ENCODE results near the gene VSNL1. TPM values are rescaled to one million over a fixed set of nuclear protein-coding genes. Genes with fewer than 3 reads are reported as not detected.

The VSNL1 gene
- total RNA-seq, 1 donor from 2014 or later = not detected

DNA sequence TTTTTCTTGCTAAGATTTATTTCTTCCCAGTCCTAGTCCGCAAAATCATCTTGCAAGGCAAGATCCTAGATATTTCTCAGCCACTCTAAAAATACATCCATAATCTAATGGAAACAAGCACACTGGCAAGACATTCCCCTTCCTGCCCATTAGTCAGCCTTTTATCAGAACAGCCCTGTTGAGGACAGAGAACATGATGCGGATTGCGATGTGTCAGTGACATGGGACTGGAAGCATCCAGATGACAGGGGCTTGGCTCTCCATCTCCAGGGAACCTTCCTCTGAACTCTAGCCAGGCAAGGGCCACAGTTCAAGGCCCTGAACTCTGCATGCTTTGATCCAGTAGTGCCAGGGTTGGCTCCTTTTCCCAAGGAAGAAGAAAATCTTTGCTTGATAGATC is 70.0 kb downstream of the VSNL1 start:
- DNase-seq (ENCODE audit: low read depth in 2 of 2) = no peak

DNA sequence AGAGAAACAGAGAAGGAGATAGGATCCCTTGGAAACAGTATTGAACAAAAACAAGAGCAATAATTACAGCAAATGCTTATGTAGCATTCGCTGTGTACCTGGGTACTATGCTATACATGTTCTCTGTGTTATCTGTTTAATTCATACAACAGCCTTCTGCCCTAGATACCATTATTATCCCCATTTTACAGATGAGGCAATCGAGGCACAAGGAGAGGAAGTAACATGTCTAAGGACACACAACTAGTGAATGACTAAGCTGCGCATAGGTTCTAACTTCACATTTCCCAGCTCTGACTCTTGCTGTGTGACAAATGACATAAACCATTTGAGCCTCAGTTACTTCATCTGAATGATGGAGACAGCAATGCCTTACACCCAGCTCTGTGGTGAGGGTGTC is 70.5 kb downstream of the VSNL1 start:
- DNase-seq (ENCODE audit: low read depth in 2 of 2) = no peak

DNA sequence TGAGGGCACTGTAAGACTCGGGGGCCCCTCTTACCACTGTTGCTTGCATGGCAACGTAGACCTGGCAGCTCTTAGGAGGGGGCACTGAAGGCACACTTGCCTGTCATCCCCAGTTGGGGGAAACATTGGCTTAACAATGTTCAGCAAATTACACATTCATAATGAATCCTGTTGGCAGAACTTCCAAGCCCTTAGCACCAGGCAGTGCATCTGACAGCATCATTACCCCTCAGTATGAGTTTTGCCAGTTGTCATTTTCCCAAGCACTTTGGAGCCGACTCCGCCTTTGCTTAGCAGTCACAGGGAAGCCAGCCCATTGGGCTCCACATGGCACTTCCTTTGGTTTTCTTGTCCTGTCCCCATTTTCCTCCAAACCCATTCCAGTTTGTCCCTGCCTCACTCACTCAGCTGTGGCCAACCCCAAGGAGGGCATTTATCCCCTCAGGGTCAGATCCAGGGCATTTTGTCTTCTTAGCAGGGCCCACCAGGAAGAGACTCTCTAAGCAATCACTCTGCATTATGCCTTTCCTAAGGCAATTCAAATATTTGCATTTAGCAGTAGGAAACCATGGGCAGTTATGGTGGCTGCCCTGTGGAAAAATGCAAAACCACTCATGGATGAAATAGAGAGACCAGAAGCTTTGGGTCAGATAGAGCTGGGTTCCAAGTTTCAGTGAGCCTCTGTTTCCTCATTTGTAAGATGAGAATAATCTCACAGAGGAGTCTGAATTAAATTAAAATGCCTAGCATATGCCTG is 73.9 kb downstream of the VSNL1 start:
- DNase-seq (ENCODE audit: low read depth in 2 of 2) = no peak

DNA sequence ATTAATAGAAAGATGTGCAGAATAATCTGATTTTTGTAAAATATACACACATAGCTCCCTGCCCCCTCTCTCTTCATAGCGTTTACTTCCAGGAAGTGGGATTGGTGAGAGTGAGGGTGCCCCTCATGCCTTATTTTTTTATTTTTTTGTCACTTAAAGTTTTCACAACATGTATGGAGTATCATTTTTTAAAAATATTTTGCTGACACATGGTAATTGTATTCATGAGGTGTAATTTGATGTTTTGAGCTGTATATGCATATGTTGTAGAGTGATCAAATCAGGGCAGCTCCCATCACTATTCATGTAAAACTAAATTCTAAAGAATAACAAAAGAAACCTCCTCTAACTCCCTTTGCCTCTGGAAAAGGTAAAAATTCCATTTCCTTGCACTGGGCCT is 74.7 kb downstream of the VSNL1 start:
- no peak for DNase-seq (ENCODE audit: low read depth in 2 of 2)

DNA sequence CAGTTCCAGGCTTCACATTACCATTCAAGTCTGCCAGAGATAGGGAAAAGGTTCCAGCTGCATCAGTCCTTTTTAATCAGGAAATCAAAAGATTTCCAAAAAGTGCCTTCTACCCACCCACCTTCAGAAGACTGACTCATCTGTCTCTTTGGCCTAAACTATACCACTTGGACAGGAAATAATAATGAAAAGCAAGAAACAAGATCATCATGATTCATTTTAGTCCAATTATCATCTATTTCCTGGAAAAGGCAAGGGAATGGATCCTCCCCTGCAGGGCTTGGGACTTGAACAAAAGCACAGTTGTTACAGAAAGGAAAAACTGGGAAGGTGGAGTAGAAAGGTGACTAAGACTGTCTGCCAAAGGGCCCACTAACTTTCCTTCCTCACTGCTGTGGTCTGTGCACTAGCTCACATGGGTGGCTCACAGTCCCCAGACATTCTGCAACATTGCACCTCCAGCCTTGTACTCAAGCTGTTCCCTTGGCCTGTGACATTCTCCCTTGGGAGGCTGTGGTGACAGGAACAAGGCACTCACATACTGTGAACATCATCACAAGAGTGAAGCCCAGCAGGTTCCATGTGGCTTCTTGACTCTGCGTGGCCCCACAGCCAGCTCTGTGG is 75.3 kb downstream of the VSNL1 start:
- DNase-seq (ENCODE audit: low read depth in 2 of 2) = peak in 1 of 2 donors; percentile 8

DNA sequence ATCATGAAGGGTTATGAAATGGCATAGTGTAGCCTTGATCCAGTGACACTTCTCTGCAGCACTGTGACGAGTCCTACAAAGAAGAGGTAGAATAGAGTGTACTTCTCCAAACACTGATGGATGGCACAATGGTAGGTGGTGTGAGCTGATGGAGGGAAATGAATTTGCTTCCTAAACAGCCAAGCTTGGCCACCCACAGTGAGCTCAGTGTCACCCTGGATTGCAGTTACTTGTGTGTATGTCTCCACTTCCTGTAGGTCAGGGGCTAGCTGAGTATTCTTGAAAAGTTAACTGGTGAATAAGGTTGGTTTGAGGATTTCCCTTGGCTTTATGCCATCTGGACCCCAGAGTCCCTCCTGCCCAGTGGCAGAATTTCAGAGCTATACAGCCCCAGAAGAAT is 75.9 kb downstream of the VSNL1 start:
- DNase-seq (ENCODE audit: low read depth in 2 of 2) = no peak

GRCh38 chr2:17617516-17617915 is 77.0 kb downstream of the VSNL1 start:
- DNase-seq (ENCODE audit: low read depth in 2 of 2) = no peak

- no peak for DNase-seq (ENCODE audit: low read depth in 2 of 2)
Measured at GRCh38 chr2:17617955-17618354, 77.5 kb downstream of the VSNL1 start.

GRCh38 chr2:17620280-17620679 is 79.8 kb downstream of the VSNL1 start:
- no peak for DNase-seq (ENCODE audit: low read depth in 2 of 2)

DNA sequence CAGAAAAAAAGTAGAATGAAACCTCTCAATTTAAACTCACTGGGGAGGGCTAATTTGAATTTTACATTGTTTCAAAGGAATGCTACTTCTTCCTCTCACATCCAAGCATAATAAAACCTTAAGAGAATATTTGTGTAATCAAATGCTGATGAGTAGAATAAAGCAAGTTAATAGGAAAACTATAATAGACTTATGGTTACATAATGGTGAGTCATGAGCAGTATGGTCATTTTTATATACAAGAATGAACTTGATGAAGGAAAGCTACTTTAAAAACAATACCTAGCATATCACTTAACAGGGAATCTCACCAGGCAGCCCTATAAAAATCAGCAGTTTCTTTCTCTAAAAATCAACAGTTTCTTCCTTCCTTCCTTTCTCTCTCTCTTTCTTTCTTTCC is 80.3 kb downstream of the VSNL1 start:
- DNase-seq (ENCODE audit: low read depth in 2 of 2) = peak in 1 of 2 donors; percentile 12

DNA sequence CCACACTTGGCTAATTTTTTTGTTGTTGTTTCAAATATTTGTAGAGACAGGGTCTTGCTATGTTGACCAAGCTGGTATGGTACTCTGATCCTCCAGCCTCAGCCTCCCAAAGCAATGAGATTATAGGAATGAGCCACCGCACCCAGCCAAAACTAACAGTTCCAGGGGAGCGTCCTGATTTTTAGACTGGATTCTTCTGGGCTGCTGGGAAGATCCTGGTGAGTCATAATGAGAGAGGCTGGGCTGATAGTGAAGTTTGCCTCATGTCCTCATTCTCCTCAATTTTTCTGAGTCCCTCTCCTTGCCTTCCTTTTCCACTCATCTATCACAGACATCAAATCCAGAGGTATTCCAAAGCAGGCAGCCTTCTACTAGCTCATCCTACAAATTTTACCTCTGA is 81.3 kb downstream of the VSNL1 start:
- DNase-seq (ENCODE audit: low read depth in 2 of 2) = no peak

DNA sequence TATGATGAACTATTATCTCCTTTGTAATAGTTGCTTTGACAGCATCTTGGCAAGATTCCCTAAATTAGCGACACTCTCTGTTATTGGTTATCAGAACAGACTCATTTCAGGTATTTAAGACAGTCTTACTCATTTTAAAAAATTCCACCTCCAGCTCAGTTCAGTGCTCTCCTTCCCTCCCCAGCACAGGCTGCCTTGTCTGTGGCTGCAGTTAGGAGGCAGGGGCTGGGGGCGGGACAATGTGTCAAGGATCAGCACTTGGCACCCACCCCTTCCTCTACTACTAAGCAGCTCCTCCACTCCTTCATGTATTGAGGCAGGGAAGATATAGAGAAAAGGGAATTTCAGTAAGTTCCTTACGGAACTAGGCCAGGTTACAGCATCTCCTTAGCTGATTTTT is 85.0 kb downstream of the VSNL1 start:
- no peak for DNase-seq (ENCODE audit: low read depth in 2 of 2)

- no peak for DNase-seq (ENCODE audit: low read depth in 2 of 2)
Measured at GRCh38 chr2:17626986-17627385, 86.5 kb downstream of the VSNL1 start.

- DNase-seq (ENCODE audit: low read depth in 2 of 2) = no peak
Measured at GRCh38 chr2:17627434-17627833, 86.9 kb downstream of the VSNL1 start.

DNA sequence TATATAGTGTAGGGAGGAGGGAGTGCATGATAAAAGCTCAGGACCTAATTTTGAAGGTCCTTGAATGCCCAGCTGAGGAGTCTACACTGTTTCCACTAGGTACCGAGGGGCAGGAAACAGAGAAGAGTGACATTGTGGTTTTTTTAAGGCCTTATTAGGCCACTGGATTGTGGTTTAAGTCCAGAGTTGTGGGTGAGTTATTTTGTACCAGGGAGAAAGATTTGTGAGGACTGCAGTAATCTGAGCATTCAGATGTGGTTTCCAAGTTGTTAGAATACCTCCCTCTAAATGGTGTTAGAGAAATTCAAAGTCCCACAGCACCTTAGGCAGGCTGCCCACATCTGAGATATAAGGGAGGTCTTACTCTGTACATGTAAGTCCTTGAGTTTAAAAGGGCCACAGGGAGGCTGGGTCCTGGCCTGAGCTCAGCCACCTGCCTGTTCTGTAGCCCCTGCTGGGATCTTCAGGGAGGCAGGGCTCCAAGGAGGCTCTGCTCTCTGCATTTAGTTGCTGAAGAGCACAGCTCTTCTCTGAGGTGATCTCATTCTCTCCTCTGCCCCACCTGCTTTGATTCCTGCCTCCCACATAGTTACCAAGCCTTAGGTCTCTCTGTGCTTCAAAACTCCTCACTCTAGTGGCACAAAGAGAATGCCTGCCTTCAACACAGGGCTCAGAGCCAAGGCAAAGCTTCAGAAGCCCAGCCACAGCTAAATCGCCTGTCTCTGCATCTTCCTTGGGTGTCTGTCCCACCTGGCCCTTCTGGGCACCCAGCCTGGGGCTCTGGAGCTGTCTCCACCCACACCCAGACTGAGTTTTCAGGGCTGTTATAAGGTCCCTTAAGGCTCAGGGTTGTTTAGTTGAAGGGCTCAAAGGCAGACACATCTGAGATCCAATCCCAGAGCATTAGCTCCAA is 88.1 kb downstream of the VSNL1 start:
- no peak for DNase-seq (ENCODE audit: low read depth in 2 of 2)

DNA sequence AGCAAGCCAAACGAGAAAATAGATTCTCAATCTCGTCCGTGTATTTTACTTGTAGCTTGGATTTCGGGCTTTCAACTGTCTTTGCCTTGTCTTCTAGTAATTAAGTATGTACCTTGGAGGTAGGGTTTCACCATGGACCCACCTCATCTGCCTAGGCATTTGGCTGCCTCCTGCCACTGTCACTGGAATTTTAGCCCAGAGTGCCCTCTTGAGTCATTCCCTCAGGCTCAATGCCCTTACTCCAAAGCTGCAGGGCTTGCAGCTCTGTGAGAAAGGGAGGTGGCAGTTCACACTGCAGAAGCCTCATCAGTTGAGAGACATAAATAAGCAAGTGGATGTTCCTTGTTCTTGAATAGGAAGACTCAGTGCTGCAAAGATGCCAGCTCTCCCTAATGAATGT is 89.6 kb downstream of the VSNL1 start:
- no peak for DNase-seq (ENCODE audit: low read depth in 2 of 2)

DNA sequence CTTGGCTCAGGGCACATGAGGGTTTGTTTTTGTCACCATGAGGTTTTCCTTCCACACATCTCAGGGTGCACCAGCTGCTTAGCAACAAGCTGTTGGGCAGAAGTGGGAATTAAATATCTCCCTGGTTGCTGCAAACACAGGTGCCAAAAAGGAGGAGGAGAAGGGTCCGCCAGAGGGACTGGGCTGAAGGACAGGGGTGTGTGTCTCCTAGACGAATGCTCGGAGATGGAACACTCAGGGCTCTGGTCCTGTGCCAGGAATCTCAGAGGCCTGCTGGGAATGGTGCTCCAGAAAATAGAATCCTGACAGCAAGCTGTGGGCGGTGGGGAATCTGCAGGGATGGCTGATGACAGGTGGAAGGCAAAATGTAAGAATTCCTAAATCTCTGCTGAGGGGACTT is 94.5 kb downstream of the VSNL1 start:
- DNase-seq (ENCODE audit: low read depth in 2 of 2) = no peak

- no peak for DNase-seq (ENCODE audit: low read depth in 2 of 2)
Measured at GRCh38 chr2:17636257-17636656, 95.8 kb downstream of the VSNL1 start.

DNA sequence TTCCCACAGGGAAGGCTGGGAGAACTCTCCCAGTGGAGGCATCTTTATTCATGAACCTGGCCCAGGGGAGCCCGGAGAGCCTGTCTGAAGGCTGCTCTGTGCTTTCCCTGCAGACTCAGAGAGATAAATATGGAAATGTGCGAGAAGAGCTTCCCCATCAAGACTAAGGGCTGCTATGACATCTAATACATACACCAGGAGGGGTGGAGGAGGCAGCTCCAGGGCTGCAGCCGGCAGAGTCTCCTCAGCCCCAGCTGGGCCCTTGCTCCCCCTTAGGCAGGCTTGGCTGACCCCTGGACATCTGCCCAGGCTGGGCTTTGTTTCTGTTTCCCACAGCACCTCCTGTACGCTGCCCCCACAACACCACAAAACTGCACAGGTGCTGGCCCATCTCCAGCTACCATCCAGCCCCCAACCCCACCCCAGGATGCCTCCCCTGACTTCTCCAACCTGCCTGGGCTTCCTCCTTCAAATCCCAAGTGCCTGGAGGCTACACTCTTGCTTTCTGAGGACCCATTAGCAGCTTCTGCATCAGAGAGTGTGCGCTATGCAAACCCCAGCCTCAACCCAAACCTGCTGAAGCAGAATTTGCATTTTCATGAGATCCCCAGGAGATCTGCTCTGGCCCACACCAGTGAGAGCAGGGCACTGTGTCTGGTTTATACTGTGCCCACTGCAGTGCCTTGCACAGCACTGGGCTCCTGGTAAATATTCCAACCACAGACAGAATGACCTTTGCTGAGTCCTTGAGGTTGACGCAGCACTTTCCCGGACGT is 96.8 kb downstream of the VSNL1 start:
- DNase-seq (ENCODE audit: low read depth in 2 of 2) = no peak

GRCh38 chr2:17638196-17638743 is 97.8 kb downstream of the VSNL1 start:
- no peak for DNase-seq (ENCODE audit: low read depth in 2 of 2)

DNA sequence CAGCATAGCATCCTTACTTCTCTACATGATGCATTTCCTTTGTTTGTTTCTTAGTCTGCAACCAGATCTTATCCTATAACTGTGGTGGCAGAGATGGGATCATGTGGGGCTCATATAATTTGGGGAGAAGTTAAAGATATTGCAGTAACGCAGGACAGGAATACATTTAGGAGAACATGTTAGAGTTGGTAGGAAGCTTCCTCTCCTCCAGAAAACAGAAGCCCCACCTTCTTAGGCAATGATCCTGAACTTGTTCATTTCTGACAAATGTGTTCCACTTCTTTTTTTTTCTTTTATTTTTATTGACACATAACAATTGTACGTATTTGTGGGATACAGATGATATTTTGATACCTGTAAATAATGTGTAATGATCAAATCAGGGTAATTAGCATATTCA is 99.9 kb downstream of the VSNL1 start:
- DNase-seq (ENCODE audit: low read depth in 2 of 2) = no peak

Measured in lung microvascular endothelial cell (primary cell).